ENCODE measurements around the gene PCSK6.

- no peak for TF ChIP-seq CTCF (conservative IDR thresholded peaks at IDR 0.05; ENCODE audit: low read depth, low read length)
- TF ChIP-seq EZH2phosphoT487 (IDR thresholded peaks at IDR 0.05; ENCODE audit: borderline replicate concordance, low read length): no peak
- no peak for TF ChIP-seq EZH2 (IDR thresholded peaks at IDR 0.05; ENCODE audit: low read length, unreplicated experiment)
Observed at GRCh38 chr15:101332061-101332467, 157.4 kb downstream of the PCSK6 start.

Data from PC-3 (cell line).